KG1 (cell line): ENCODE measurements around the gene OGFRL1.

Experiments used
- DNase-seq: peaks from one replicate; lab custom pipeline; 2025; lab: John Stamatoyannopoulos, UW

OGFRL1 gene

DNA sequence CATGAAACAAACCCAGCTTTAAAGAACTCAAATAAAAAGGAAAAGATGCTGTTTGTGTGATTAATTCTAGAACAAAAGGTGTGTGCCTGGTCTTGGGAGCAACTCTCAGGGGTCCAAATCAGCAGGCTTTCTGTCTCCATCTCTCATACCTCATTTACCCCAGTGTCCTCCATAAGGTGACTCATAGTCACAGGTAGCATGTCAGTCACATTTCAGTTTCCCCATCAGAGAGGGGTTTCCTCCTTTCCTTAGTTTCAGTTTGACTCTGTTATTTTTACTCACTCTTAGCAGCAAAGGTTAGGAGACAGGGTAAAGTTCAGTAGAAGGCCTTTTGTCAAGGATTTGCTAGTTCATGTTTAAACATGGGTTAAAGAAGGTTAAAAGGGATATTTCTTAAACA lies 46.2 kb downstream of the OGFRL1 start:
- no peak for DNase-seq

DNA sequence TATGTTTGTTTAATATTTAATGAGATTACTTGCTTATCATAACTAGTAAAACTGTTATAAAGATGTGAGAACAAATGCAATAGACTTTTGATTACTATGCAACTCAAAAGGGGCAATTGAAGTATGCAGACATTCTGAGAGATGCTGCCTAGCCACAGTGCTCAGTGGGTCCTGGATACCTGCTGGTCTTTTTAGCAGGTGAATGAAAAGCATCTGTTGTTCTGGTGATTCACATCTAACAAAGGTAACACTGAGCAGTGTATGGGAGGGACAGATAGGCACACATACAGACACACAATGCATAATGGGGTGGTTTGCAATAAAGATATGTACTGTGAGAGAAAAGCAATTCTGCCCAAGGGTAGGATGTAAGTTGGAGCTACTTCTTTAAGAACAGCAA lies 46.9 kb downstream of the OGFRL1 start:
- no peak for DNase-seq

DNA sequence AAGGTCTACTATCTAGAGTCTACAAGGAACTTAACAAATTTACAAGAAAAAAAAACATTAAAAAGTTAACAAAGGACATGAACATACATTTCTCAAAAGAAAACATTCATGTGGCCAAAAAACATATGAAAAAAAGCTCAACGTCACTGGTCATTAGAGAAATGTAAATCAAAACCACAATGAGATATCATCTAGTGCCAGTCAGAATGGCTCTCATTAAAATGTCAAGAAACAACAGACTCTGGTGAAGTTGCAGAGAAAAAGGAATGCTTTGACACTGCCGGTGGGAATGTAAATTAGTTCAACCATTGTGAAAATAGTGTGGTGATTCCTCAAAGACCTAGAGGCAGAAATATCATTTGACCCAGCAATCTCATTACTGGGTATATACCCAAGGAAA lies 48.3 kb downstream of the OGFRL1 start:
- DNase-seq, result no peak

DNA sequence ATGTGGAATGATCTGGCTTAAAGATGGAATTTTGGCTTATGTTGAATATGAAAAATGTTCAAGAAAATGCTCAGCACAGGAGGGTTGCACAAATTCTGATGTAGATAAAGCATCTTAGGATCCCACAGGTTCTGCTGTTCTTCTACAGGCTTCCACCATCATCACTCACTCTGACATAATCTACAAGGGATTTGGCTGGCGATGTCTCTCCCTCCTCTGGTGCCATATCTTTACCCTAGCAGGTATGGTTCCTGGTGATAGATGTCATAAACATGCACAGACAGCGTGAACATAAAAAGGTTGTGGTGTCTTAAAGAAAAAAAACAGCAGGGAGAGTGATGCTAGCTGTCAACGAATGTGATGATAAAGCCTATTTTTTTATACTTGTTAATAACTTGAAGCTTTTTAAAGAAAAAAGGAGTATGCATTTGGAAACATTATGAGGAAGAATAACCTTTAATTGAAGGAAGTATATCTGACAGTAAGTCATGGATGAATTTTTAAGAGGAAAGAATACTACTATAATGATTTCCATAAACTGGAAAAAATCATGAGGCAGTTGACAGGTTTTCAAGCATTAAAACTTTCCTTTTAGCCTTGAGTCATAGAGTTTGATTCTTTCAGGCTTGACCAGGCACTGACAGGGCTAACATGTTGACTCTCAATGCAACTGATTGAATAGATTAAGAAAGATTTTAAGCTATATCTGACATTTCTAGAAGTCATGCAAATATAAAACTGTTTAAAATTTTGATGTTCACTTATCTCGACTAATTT lies 50.1 kb downstream of the OGFRL1 start:
- no peak for DNase-seq

DNA sequence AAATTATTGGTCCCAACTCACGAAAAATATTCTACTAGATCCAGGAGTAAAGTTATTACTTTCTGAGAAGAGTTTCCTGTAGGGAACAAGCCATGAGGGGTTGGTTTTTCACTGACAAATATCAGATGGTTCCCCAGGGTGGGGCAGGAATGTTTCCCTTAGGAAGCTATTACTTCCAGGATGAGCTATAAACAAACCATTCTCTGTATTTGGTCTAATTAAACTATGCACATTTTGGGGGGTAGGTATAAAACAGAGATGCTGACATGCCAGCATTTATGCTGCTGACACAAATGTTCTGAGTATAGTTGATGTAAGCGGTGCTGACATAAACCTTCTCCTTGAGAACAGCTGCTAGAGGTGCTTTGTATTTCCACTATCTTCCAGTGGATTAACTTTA lies 54.2 kb downstream of the OGFRL1 start:
- no peak for DNase-seq

DNA sequence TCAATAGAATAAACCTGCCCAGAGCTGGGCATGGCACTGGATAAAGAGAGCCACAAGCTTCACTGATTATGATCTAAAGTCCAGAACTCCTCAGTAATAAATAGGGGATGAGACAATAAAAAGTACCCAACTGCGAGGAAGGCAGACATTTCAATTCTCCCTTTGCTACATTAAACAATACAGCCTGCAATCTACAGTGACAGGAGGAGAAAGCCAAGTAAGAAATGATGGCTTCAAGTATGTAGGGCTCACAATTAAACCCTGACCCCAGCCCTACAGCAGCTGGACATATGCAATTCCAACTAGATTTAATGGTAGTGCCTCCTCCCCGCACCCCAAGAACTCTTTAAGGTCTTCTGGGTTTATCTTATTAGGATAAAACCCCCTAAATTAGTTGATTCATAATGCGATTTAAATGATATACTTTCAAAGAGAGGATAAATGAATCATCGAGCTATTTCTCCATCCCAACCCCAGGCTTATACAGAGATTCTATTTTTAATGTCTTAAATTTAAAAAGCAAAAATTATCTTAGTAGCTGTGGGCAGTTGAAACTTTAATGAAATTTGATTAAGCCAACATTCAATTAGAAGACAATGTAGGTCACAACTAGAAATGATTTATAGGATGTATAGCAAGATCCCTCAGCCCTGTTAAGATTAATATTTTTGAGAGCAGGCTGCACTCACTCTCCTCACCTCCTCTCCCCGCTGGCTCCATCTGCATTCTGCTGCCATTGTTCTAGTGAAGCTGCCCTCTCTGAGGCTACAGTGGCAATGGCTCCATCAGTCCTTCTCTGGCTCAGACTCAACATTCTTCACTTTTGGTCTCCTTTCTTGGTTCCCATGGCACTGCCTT lies 57.1 kb downstream of the OGFRL1 start:
- no peak for DNase-seq

DNA sequence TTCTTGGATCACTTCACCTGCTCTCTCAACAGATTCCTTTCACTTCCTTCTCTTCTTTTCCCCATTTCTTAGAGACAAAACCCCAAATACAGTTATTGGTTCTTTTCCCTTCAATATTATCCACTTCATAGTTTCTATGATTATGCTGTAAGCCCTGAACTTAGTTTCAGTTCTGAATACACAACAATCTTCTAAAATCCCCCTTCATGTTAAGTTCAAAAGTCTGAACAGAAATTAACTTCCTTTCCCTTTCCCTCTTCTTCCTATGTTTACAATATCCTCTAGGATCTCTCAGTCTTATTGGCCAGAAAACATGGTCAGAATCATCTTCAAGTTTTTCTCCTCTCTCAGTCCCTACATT lies 57.7 kb downstream of the OGFRL1 start:
- DNase-seq, result no peak

DNA sequence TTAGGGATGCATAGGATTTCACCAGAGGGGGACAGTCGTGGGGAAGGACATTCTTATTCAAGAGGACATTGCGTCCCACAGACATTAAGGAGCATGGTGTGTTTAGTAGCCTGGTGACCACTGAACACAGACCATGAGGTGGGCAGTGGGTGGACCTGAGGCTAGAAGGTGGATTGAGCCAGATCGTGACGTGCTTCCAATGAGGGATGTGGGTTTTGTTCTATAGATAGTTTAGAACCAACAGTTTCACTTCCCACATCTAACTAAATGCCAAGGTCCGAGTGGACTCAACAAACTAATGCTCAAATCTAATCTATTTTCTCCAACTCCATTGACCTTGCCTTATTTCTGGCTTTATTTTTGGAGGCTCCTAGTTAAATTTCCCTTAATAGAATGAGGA lies 58.5 kb downstream of the OGFRL1 start:
- DNase-seq, result no peak

DNA sequence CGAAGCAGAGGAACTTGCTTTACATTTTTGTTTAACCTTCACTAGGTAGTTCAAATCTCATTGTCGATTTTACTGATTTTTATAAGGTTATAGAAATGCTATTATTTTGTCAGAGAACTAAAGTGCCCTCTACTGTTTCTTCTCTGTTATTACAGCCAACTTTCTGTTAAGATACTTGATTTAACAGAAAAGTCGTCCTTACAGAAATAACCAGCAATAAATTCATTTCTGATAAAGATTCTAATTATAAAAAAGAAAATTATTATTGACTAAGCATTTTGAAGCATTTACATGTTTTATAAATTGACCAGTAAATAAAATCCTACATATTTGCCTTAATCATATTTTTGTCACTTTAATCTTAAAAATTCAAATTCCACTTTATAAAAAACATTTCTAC lies 60.8 kb downstream of the OGFRL1 start:
- DNase-seq, result peak; percentile 41

DNA sequence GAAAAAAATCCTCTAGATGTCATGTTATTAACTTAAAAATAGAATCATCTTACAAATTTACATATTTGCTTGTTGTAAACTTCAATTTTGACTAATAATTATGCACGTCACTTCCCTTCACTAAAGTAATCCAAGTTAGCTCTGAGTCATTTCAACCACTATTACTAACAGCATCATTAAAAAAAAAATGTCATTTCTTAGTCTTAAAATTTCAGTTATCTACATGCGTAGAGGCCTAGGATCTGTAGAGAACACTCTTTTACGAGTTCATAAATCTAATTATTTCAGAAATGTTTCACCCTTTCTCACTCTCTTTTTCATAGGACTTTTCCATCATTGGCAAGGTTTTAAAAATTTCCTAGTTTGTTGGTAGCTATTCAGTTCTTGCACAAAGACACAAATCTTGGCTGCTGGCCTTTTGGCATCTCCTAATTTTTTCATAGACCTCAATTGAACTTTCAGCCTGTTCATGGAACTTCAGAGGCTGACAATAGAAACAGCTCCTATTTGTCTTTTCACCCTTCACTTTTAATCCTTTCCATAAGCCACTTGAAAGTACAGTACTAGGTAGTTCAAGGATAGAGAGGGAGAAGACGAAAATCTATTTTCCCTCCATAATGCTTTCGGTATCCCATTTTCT lies 61.5 kb downstream of the OGFRL1 start:
- DNase-seq, result no peak

DNA sequence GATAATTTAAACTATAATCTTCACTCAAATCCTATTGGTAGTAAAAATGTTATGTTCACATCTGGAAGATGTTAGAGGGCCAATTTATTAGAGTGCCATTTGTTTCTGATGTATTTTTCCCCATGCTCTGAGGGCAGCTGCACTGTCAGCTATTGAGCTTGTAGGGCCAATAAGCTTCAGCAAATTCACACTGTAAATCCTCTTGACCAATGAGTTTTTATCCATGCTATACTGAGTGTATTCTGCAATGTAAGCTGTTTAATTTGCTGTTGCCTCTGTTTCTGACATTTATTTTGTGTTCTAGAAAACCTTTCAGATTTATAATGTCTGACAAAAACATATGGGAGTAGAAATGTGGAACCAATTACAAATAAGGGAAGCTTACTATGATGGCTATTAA lies 62.6 kb downstream of the OGFRL1 start:
- DNase-seq, result no peak
